Measurements from ENCODE around the gene C19orf38. TPM values are rescaled to one million over a fixed set of nuclear protein-coding genes. Genes with fewer than 3 reads are reported as not detected.

Gene C19orf38
- total RNA-seq, 1 experiment from 2014 or later, result not detected

- no peaks in the 10 kb centered on the region for H3K79me2 ChIP-seq (ENCODE audit: insufficient read depth, low read length)
- no peak overlapping the region for H3K4ac ChIP-seq (ENCODE audit: low read depth, low read length)
- Mint-ChIP-seq H3K4me3 (no peak overlapping the region), H3K4me1 (no peaks in the 10 kb centered on the region), H3K36me3 (ENCODE audit: insufficient read depth in 1 of 3, low read depth in 3 of 3) (peaks cover 12 to 68% (median 54%) of the 10 kb centered on the region in 3 experiments; a peak in 6 of 7 replicates), H3K27ac (no peak overlapping the region), H3K9me3 (no peaks in the 10 kb centered on the region), H3K27me3 (ENCODE audit: low read depth) (no peaks in the 10 kb centered on the region)
- H2BK12ac ChIP-seq (ENCODE audit: insufficient read length, low read depth, low read length), result no peak overlapping the region
- H3K9me3 ChIP-seq (ENCODE audit: control insufficient read depth, low read depth, low read length), result no peaks in the 10 kb centered on the region
- no peak overlapping the region for H3K14ac ChIP-seq (ENCODE audit: insufficient read depth, low read length)
- H2BK5ac ChIP-seq (ENCODE audit: insufficient read length, low read length), result no peak overlapping the region
- H3K27ac ChIP-seq (ENCODE audit: insufficient read length, low read depth, low read length), result no peak overlapping the region
- H4K91ac ChIP-seq (ENCODE audit: insufficient read length, low read depth, low read length), result no peak overlapping the region
- H2BK120ac ChIP-seq (ENCODE audit: low read depth, low read length, poor library complexity, severe bottlenecking), result no peak overlapping the region
- no CpG with 5 or more reads among the region's 24 CpGs for WGBS (ENCODE audit: extremely low coverage, insufficient read length, low lambda C conversion rate)
- no peak overlapping the region for H3K56ac ChIP-seq (ENCODE audit: insufficient read length, low read depth, low read length)
- no peak overlapping the region for H3K9ac ChIP-seq (ENCODE audit: extremely low read depth, insufficient read length, low read length)
- no peak overlapping the region for H4K8ac ChIP-seq (replicated peaks; ENCODE audit: insufficient read length, low read depth, low read length)
- no peak overlapping the region for H3K18ac ChIP-seq (ENCODE audit: insufficient read length, low read depth, low read length)
- H3K79me1 ChIP-seq (ENCODE audit: insufficient read depth, low read depth, low read length, poor library complexity, severe bottlenecking), result no peaks in the 10 kb centered on the region
- no peaks in the 10 kb centered on the region for H3K4me1 ChIP-seq (ENCODE audit: insufficient read depth, low read length)
- H3K23me2 ChIP-seq (ENCODE audit: insufficient read length, low read depth, low read length, poor library complexity, severe bottlenecking), result no peaks in the 10 kb centered on the region
- H2BK15ac ChIP-seq (ENCODE audit: low read depth, low read length), result no peak overlapping the region
- DNase-seq, result peak; percentile 22
- H2BK20ac ChIP-seq (ENCODE audit: low read depth, low read length, poor library complexity, severe bottlenecking), result no peak overlapping the region
- no peak overlapping the region for H4K5ac ChIP-seq (ENCODE audit: insufficient read length, low read depth, low read length)
- TF ChIP-seq CTCF (conservative IDR thresholded peaks at IDR 0.05), result no peak
- no peak overlapping the region for H2AFZ ChIP-seq (ENCODE audit: low read length)
- no peaks in the 10 kb centered on the region for H3K27me3 ChIP-seq (ENCODE audit: insufficient read depth, low read length)
- H3T11ph ChIP-seq (ENCODE audit: low read length), result no peak overlapping the region
- H3K4me2 ChIP-seq (ENCODE audit: insufficient read depth, insufficient read length, low read length), result no peak overlapping the region
- H2AK5ac ChIP-seq (ENCODE audit: insufficient read length, low read length), result no peak overlapping the region
- no peak overlapping the region for H3K23ac ChIP-seq (ENCODE audit: insufficient read length, low read depth, low read length)
- no peaks in the 10 kb centered on the region for H4K20me1 ChIP-seq (ENCODE audit: control insufficient read depth, insufficient read depth, insufficient read length)
Measured at GRCh38 chr19:10913716-10914340, 65.6 kb downstream of the C19orf38 start.
